Mucosa of gallbladder (tissue), 1 donor: ENCODE measurements around the gene IL1RAPL2. TPM values are rescaled to one million over a fixed set of nuclear protein-coding genes. Genes with fewer than 3 reads are reported as not detected.
"Not testable (repeated sequence)": the region's sequence is repeated elsewhere in the genome, so short reads cannot be mapped to it uniquely, and the experiment has no call there.

Experiments
- DNase-seq: peaks from one replicate; pipeline ENCODE4 v3.0.0-alpha.2; 2020; ENCODE audit warnings: low spot score
- total RNA-seq: library from RNA; stranded (reverse); gene quantifications from one replicate; pipeline ENCODE4 v1.2.1, GENCODE V29; 2021
- donor health status: DM: no; HTN: no; CAD: no.

IL1RAPL2 gene
- total RNA-seq, 1 donor from 2014 or later, result 0.35 TPM

GRCh38 chrX:105608745-105609144, 1042.7 kb downstream of the IL1RAPL2 start:
- no peak for DNase-seq

DNA sequence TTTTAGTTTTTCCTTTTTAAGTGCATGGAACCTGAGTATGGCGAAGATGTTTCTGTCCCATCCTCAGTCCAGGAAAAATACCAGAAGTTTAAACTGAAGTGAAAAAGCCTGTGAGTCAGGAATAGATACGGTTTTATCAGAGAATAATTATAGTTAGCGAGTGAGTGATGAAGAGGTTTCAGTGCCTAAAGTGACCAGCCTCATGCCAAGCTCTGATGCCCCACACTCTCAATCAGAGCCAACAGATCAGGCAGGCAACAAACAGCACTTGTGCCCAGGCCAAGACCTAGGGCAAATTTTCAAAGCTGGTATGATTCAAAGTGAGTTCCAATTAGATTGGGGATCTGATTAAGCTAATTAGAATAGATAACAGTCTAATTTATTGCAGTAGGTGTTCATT, 1043.5 kb downstream of the IL1RAPL2 start:
- DNase-seq, result no peak

- DNase-seq, result no peak
Measured at GRCh38 chrX:105610411-105610810, 1044.4 kb downstream of the IL1RAPL2 start.

- DNase-seq, result no peak
Measured at GRCh38 chrX:105618393-105619101, 1052.5 kb downstream of the IL1RAPL2 start.

DNA sequence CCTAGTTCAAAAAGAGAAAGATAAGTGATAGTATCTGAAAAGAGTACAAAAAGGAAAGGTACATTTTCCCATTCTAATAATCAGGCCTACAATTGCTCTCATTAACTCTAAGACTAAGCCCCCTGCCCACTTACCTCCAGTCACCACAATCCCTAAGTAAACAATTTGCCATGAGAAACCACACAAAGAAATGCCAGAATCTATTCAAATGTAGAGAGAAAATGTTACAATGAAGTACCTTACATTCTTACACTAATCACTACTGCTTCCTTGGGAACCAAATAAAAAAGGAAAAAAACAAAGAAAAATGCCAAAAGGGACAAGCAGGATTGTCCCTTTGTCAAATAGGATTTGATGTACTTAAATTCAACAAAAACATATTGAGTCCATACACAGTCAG, 1068.2 kb downstream of the IL1RAPL2 start:
- no peak for DNase-seq

GRCh38 chrX:105635794-105636193, 1069.8 kb downstream of the IL1RAPL2 start:
- DNase-seq, result no peak

DNA sequence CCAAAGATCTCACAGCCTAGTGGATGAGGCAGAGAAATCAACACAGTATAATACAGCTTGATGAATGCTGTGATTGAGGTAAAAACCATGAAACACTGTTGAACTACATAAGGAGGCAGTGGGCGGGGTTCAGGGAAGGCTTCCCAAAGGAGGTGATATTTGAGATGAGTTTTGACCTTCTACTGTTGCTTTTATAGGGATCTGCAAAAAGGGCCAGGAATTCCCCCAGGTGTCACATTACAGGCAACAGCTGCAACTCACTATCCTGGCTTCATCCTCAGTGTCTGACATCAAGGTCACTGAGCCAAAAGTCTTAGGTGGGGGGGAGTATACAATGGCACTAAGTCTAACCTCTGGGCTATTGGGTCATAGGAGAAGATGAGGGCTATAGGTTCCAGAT, 1070.7 kb downstream of the IL1RAPL2 start:
- DNase-seq, result no peak

- no peak for DNase-seq
Measured at GRCh38 chrX:105645667-105646357, 1079.8 kb downstream of the IL1RAPL2 start.

- no peak for DNase-seq
Measured at GRCh38 chrX:105646592-105647372, 1080.8 kb downstream of the IL1RAPL2 start.

DNA sequence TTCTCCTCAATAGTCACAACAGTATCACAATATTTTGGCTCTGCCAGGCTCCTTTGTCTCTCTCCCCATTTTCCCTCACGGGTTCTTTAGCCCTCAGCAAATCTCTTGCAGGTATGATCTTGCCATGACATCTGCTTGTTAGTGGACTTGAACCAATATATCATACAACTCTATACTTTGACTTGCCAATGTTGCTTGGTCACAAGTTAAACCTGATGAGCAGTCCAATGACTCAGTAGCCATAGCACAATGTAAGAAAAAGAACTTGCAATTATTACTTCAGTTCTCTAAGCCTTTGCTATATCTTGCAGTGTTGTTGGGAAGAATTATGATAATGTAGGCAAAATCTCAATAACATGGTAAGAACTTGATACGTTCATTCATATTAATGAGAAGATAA, 1081.8 kb downstream of the IL1RAPL2 start:
- no peak for DNase-seq

- no peak for DNase-seq
Measured at GRCh38 chrX:105648732-105649131, 1082.7 kb downstream of the IL1RAPL2 start.

DNA sequence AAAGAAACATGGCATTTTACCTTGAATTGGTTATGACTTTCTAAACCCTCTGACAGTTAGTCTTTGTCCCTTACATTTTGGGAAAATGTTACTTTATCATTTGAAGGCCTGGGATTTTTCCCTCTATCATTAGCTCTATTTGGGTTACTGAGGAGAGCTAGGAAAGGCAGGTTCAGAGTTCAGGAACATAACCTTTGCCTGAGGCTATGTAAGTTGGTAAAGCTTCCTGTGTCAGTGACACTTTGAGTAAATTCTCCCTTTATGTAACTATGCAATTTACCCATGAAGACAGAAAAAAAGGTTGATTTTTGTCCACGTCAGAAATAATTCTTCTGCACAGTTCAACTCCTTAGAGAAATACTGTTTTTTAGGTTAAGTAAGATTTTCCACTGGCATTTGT, 1084.6 kb downstream of the IL1RAPL2 start:
- DNase-seq, result no peak

- no peak for DNase-seq
Measured at GRCh38 chrX:105650986-105651385, 1085.0 kb downstream of the IL1RAPL2 start.

DNA sequence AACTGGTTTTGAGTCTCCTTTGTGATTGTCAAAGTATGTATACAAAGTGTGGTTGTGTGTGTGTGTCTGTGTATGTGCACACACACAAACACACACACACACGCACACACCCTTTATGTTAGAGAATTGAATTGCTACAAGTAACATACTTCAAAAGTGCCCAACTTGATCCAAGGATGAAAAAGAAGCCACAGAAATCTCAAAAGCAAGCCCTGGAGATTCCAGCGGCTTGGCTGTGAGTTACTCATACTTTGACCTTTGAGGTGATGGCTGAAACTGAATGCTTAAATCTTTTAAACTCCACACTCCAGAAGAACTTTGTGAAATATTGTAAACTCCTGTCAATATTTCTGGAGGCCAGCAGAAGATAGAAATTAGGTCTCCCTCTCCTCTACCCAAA, 1087.9 kb downstream of the IL1RAPL2 start:
- DNase-seq, result no peak

GRCh38 chrX:105658136-105658535, 1092.1 kb downstream of the IL1RAPL2 start:
- no peak for DNase-seq

DNA sequence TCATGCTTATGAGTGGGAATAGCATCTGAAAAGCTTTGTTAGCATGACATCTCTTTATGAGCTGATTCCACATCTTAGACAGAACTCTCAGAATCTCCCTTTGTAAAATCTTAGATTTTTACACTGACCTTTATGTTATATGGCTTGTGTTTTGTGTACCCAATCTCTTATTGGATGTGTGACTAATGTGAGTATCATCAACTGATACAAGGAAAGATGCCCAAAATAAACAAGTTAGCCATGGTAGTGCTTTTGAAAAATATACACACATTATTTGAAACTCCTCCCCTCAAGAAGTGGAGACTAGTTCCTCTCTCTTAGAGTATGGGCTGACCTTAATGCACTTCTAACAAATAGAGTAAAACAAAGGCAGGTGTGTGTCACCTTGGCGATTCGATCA, 1096.2 kb downstream of the IL1RAPL2 start:
- no peak for DNase-seq

DNA sequence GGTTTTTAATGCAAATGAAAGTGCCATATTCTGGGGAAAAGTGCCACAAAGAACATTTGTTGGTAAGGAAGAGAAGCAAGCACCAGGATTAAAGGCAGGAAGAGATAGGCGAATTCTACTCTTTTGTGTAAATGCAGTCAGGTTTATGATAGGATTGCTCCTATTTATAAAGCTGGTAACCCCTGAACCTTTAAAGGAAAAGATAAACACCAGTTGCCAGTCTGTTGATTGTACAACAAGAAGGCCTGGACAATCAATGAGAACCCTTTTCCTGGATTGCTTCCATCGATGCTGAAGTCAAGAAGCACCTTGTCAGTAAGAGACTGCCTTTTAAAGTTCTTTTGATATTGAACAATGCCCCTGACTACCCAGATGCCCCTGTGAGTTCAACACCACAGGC, 1098.2 kb downstream of the IL1RAPL2 start:
- no peak for DNase-seq

- not testable (repeated sequence) for DNase-seq
Measured at GRCh38 chrX:105684288-105684687, 1118.3 kb downstream of the IL1RAPL2 start.

DNA sequence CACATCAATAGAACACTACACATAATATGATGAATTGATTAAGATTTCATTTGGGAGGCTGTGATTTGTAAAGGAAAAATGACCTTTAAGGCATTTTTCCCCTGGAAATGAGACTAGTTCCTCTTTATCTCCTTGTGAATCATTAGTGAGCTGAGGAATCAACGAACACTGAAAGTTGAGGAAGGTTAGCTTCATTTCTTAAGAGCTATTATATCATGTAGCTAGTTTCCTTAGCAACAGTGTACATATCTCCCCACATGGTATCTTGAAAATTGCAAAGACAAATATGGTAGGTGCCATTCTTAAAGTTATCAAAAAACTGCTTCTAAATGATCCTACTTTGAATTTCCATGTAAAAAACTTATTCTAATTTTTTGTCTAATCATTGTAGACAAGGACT, 1128.8 kb downstream of the IL1RAPL2 start:
- DNase-seq, result no peak

DNA sequence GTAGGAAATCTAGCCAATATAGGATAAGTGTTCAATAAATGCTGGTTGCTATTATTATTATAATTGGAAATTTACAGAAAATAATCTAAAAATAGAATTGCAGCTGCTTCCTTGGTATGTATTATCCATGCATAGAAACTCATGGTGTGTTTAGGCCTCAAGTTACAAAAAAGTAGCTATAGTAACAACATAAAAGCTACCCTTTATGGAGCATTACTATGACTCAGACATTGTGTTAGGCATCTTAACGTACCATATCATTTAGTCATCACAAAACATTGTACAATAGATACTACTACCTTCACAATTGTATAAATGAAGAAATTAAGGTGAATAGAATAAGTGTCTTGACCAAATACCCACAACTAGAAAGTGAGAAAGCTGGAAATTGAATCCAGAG, 1129.5 kb downstream of the IL1RAPL2 start:
- no peak for DNase-seq

DNA sequence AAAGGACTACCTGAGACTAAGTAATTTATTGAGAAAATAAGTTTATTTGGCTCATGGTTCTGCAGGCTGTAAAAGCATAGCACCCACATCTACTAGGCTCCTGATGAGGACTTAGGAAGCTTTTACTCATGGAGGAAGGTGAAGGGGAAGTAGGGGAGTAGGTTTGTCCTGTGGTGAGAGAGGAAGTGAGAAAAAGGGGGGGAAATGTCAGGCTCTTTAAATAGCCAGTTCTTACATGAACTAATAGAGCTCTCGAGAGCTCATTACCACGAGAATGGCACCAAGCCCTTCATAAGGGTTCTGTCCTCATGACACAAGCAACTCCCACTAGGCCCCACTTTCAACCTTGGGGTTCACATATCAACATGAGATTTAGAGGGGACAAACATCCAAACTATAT, 1130.9 kb downstream of the IL1RAPL2 start:
- no peak for DNase-seq

DNA sequence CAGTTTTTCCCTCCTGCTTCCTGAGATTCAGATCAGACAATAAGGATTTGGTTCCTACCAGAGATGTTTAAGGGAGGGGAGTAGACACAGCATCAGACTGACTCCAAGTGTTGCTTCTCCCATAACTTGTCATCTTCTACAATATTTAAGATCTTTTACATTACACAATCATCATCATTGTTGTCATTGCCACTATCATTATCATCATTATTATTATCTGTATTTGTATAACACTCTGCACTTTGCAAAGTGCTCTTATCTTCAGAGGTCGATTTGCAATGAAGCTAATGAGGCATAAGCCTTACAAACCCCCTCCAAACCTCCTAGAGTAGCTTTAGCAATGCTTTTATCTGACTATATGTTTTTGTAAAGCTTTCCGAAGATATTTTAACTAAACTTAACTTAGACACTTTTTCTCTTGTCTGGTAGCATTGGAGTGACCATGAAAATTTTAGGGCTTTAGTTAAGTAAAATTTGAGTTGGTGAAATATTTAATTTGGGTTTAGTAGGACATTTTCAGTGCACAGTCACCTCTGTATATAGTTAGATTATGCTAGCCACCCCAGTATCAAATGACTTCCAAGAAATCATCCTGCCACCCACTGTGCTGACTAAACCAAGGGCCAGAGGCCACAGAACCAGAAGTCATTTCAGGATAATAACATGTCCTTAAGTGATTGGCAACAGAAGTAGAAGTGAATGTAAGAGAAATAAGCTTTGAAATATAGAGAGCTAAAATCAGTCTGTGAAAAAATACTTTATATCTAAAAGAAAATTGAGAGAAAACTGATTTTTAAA, 1132.2 kb downstream of the IL1RAPL2 start:
- DNase-seq, result no peak
